Nephron (organoid): ENCODE results near the gene ZC3H12D.

Source experiments
- H3K27ac Mint-ChIP-seq, 3 experiments: 2 replicates each; pipeline ENCODE4 v1.8.0; 2020; ENCODE audit warnings: mixed read lengths in 3 of 3, mild to moderate bottlenecking in 2 of 3, moderate library complexity in 1 of 3
- H3K27me3 Mint-ChIP-seq: 2 replicates; pipeline ENCODE4 v1.8.0; 2021; ENCODE audit warnings: low read depth, mild to moderate bottlenecking, moderate library complexity, mixed read lengths
- H3K36me3 Mint-ChIP-seq: 2 replicates; pipeline ENCODE4 v1.8.0; 2020; ENCODE audit warnings: low read depth, mixed read lengths
- H3K4me1 Mint-ChIP-seq: 2 replicates; pipeline ENCODE4 v1.8.0; 2020; ENCODE audit warnings: mixed read lengths
- H3K4me3 Mint-ChIP-seq, 3 experiments: 2 replicates each; pipeline ENCODE4 v1.8.0; 2020; ENCODE audit warnings: mild to moderate bottlenecking in 3 of 3, mixed read lengths in 3 of 3, moderate library complexity in 2 of 3
- H3K9me3 Mint-ChIP-seq: 2 replicates; pipeline ENCODE4 v1.8.0; 2020; ENCODE audit warnings: mixed read lengths
- CTCF ChIP-seq, 3 experiments: fragments of 200-600 bp; sonication (generic); IDR thresholded peaks; one replicate each; pipeline ENCODE4 v1.5.0; 2021; ENCODE audit warnings: antibody characterized with exemption in 3 of 3; ENCODE audit not compliant: unreplicated experiment in 3 of 3

ZC3H12D gene

GRCh38 chr6:149428606-149429005, 56.2 kb downstream of the ZC3H12D start:
- TF ChIP-seq CTCF (IDR thresholded peaks at IDR 0.05; ENCODE audit: unreplicated experiment in 3 of 3) = no peak
- H3K27me3 Mint-ChIP-seq = peaks cover 11% of the 10 kb centered on the region

GRCh38 chr6:149425754-149426153, 59.1 kb downstream of the ZC3H12D start:
- Mint-ChIP-seq H3K27me3 (peaks cover 14% of the 10 kb centered on the region), H3K27ac (no peak overlapping the region), H3K9me3 (no peaks in the 10 kb centered on the region), H3K4me1 (peaks cover 17% of the 10 kb centered on the region), H3K4me3 (no peak overlapping the region), H3K36me3 (no peaks in the 10 kb centered on the region)
- no peak for TF ChIP-seq CTCF (IDR thresholded peaks at IDR 0.05; ENCODE audit: unreplicated experiment in 3 of 3)

More at GRCh38 chr6:149428606-149429005, 56.2 kb downstream of the ZC3H12D start:
- Mint-ChIP-seq H3K9me3 (no peaks in the 10 kb centered on the region), H3K27ac (no peak overlapping the region), H3K4me3 (no peak overlapping the region), H3K4me1 (peaks cover 13% of the 10 kb centered on the region), H3K36me3 (no peaks in the 10 kb centered on the region)

- TF ChIP-seq CTCF (IDR thresholded peaks at IDR 0.05; ENCODE audit: unreplicated experiment in 3 of 3) = no peak
- Mint-ChIP-seq H3K27ac (no peak overlapping the region), H3K4me3 (no peak overlapping the region), H3K36me3 (no peaks in the 10 kb centered on the region), H3K27me3 (peaks cover 14% of the 10 kb centered on the region), H3K4me1 (peaks cover 17% of the 10 kb centered on the region), H3K9me3 (no peaks in the 10 kb centered on the region)
Observed at GRCh38 chr6:149425224-149425623, 59.6 kb downstream of the ZC3H12D start.

DNA sequence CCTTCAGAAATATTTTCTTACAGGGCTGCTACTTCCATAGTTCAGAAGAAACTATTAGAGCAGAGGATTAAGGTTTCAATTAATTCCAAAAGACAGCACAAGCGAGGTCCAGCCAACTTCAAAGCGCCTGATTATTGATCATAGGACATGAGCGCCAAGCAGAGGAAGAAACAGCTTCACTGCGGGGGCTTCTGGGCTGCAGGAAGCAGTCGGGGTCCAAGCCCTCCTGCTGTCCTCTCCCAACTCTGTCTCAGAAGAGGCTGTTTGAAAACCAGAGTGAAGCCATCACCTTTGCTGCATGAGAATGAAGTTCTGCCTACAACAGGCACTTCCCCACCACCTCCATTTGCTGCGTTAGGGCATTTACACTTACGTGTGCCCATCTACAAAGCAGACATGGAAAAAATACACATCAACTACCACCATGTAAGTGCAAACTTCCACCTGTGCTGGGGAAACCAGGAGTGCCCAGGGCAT, 60.8 kb downstream of the ZC3H12D start:
- peak overlapping the region; percentile 74 to 86 (median 84) for H3K27ac Mint-ChIP-seq
- no peaks in the 10 kb centered on the region for H3K9me3 Mint-ChIP-seq
- H3K4me1 Mint-ChIP-seq = peaks cover 12% of the 10 kb centered on the region
- peaks cover 14% of the 10 kb centered on the region for H3K27me3 Mint-ChIP-seq
- TF ChIP-seq CTCF (IDR thresholded peaks at IDR 0.05; ENCODE audit: unreplicated experiment in 3 of 3) = no peak
- H3K4me3 Mint-ChIP-seq = no peak overlapping the region
- no peaks in the 10 kb centered on the region for H3K36me3 Mint-ChIP-seq

DNA sequence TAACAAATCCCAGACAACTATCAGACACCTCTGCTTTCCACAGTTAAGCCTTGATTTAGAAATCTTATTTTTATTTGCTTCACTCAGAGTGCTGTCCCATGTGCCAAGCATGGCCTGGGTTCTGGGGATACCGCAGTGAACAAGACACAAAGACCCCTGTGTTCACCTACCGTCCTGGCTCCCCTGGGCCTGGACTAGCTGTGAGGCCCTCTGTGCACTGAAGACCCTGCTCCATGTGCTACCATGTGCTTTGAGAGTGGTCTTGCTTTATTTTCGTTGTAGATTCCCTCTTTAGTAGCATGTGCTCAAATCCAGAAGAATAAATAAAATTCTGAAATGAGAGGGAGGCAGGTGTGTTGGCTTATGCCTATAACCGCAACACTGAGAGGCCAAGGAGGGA, 62.2 kb downstream of the ZC3H12D start:
- H3K9me3 Mint-ChIP-seq = no peaks in the 10 kb centered on the region
- H3K27me3 Mint-ChIP-seq = peaks cover 5% of the 10 kb centered on the region
- no peaks in the 10 kb centered on the region for H3K36me3 Mint-ChIP-seq
- no peak overlapping the region for H3K4me3 Mint-ChIP-seq
- peaks cover 8% of the 10 kb centered on the region for H3K4me1 Mint-ChIP-seq
- TF ChIP-seq CTCF (IDR thresholded peaks at IDR 0.05; ENCODE audit: unreplicated experiment in 3 of 3) = no peak
- no peak overlapping the region for H3K27ac Mint-ChIP-seq

DNA sequence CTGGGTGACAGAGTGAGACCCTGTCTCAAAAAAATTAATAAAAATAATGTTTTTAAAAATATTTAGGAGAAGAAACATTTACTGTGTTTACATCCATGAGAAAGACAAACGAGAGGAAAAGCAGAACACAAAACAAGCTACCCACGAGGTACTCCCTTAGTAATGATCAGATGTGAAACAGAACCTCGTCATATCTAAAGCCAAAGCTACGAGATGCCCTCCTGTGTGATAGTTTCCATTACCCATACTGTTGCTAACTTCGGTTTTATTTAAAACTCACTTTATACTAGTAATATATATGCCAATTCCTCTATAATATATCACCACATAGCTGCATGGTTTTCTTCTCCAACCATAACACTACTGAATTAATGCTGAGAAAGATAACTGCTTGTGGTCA, 63.7 kb downstream of the ZC3H12D start:
- no peak overlapping the region for H3K27ac Mint-ChIP-seq
- H3K27me3 Mint-ChIP-seq = peaks cover 4% of the 10 kb centered on the region
- H3K4me3 Mint-ChIP-seq = no peak overlapping the region
- peaks cover 6% of the 10 kb centered on the region for H3K36me3 Mint-ChIP-seq
- TF ChIP-seq CTCF (IDR thresholded peaks at IDR 0.05; ENCODE audit: unreplicated experiment in 3 of 3) = no peak
- H3K4me1 Mint-ChIP-seq = peaks cover 7% of the 10 kb centered on the region
- peaks cover 5% of the 10 kb centered on the region for H3K9me3 Mint-ChIP-seq
